ENCODE data around the gene C14orf180.

- no peak for TF ChIP-seq POLR2A (IDR thresholded peaks at IDR 0.05)
- no peak for TF ChIP-seq CTCF (IDR thresholded peaks at IDR 0.05)
Observed at GRCh38 chr14:104572024-104572626, 7.4 kb upstream of the C14orf180 start.

Data from prostate gland (tissue), 2 donors.